Lower lobe of right lung (tissue), 2 donors: ENCODE data around the gene EPHA1. TPM values are rescaled to one million over a fixed set of nuclear protein-coding genes. Genes with fewer than 3 reads are reported as not detected.
A peak's percentile ranks its signal among the peaks of the same experiment; 100 is the strongest.

ENCODE experiments used
- ATAC-seq, 2 donors: fragments of 200-7000 bp; cut with Tn5 transposase; one replicate each; pipeline ENCODE4 v1.9.1; 2020 to 2022; ENCODE audit warnings: mild to moderate bottlenecking in 2 of 2, moderate library complexity in 2 of 2
- DNase-seq: peaks from one replicate; pipeline ENCODE4 v3.0.0-alpha.2; 2020
- H3K27ac ChIP-seq: fragments of 200-600 bp; one replicate; pipeline ENCODE4 v1.8.0; 2022
- H3K27me3 ChIP-seq: fragments of 200-600 bp; one replicate; pipeline ENCODE4 v1.8.0; 2022; ENCODE audit warnings: low read depth
- H3K36me3 ChIP-seq: fragments of 200-600 bp; one replicate; pipeline ENCODE4 v1.8.0; 2022; ENCODE audit warnings: mild to moderate bottlenecking
- H3K4me1 ChIP-seq: fragments of 200-600 bp; one replicate; pipeline ENCODE4 v1.8.0; 2022
- H3K4me3 ChIP-seq: fragments of 200-600 bp; one replicate; pipeline ENCODE4 v1.8.0; 2022; ENCODE audit warnings: mild to moderate bottlenecking
- H3K9me3 ChIP-seq: fragments of 200-600 bp; one replicate; pipeline ENCODE4 v1.8.0; 2022
- intact Hi-C: fragments of 100-400 bp; cut with DNase I; formaldehyde crosslinking; loops from one replicate; pipeline ENCODE4 v1.11.0; 2022
- total RNA-seq: library from RNA; stranded (reverse); fragmentation: NEBNext Ultra II Directional; extraction: Animal tissue kit (Norgen Biotek cat#: 25700); gene quantifications from one replicate; pipeline ENCODE4 v1.2.1, GENCODE V29; 2021
- TF ChIP-seq, protein P1 (sequence below): fragments of 200-600 bp; IDR thresholded peaks from one replicate; pipeline ENCODE4 v1.8.0; 2022; ENCODE audit warnings: antibody characterized with exemption, mild to moderate bottlenecking
- donor health status: DM: no; HTN: yes; CAD: no; lungs with severe emphysema.

Gene EPHA1
- total RNA-seq, 1 donor from 2014 or later, result 9.0 TPM

DNA sequence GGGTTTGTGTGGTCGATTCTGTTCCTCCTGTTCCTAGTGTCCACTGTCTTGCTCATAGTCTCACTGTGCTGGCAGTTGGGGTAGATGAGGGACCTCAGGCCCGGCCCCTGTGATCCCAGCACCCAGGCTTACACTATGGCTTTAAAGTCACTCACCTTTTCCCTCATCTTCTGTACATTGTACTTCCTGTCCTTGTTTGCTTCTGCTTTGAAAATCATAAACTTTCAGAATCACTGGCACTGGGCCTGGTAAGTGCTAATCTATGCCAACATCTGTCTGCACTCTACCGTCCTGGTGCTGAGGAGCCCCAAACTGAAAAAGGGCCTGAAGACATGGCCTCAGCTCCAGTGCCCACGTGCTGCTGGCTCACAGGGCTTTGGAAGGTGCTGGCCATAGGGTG lies 28.9 kb upstream of the EPHA1 start:
- Histone ChIP-seq H3K27ac (no peak overlapping the region), H3K36me3 (no peaks in the 10 kb centered on the region), H3K9me3 (no peaks in the 10 kb centered on the region), H3K4me3 (no peak overlapping the region), H3K27me3 (no peaks in the 10 kb centered on the region), H3K4me1 (no peaks in the 10 kb centered on the region)
- intact Hi-C loops, result no loop called here
- TF ChIP-seq, protein P1, sequence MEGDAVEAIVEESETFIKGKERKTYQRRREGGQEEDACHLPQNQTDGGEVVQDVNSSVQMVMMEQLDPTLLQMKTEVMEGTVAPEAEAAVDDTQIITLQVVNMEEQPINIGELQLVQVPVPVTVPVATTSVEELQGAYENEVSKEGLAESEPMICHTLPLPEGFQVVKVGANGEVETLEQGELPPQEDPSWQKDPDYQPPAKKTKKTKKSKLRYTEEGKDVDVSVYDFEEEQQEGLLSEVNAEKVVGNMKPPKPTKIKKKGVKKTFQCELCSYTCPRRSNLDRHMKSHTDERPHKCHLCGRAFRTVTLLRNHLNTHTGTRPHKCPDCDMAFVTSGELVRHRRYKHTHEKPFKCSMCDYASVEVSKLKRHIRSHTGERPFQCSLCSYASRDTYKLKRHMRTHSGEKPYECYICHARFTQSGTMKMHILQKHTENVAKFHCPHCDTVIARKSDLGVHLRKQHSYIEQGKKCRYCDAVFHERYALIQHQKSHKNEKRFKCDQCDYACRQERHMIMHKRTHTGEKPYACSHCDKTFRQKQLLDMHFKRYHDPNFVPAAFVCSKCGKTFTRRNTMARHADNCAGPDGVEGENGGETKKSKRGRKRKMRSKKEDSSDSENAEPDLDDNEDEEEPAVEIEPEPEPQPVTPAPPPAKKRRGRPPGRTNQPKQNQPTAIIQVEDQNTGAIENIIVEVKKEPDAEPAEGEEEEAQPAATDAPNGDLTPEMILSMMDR, result no peak
- ATAC-seq (peak in 1 of 2 donors; percentile 52), DNase-seq (no peak)

- intact Hi-C loops, result no loop called here
- no peaks in the 10 kb centered on the region for H3K4me1 ChIP-seq
- ATAC-seq (no peak), DNase-seq (no peak)
- H3K36me3 ChIP-seq, result no peaks in the 10 kb centered on the region
- H3K9me3 ChIP-seq, result no peaks in the 10 kb centered on the region
- no peaks in the 10 kb centered on the region for H3K27me3 ChIP-seq
- no peak overlapping the region for H3K27ac ChIP-seq
- TF ChIP-seq, protein P1, result no peak
- H3K4me3 ChIP-seq, result no peak overlapping the region
Observed at GRCh38 chr7:143436325-143436946, 27.8 kb upstream of the EPHA1 start.

GRCh38 chr7:143435266-143435665 lies 26.6 kb upstream of the EPHA1 start:
- intact Hi-C loops, result no loop called here

GRCh38 chr7:143434660-143435059 lies 26.0 kb upstream of the EPHA1 start:
- no peaks in the 10 kb centered on the region for H3K4me1 ChIP-seq
- H3K27ac ChIP-seq, result no peak overlapping the region
- H3K9me3 ChIP-seq, result no peaks in the 10 kb centered on the region
- H3K4me3 ChIP-seq, result no peak overlapping the region
- H3K27me3 ChIP-seq, result no peaks in the 10 kb centered on the region
- no peaks in the 10 kb centered on the region for H3K36me3 ChIP-seq
- TF ChIP-seq, protein P1, result no peak
- intact Hi-C loops, result no loop called here
- no peak for DNase-seq
- peak in 1 of 2 donors; percentile 30 for ATAC-seq

More at GRCh38 chr7:143435266-143435665, 26.6 kb upstream of the EPHA1 start:
- TF ChIP-seq, protein P1, result no peak
- no peak for DNase-seq
- Histone ChIP-seq H3K36me3 (no peaks in the 10 kb centered on the region), H3K4me1 (no peaks in the 10 kb centered on the region), H3K9me3 (no peaks in the 10 kb centered on the region), H3K4me3 (no peak overlapping the region), H3K27ac (no peak overlapping the region), H3K27me3 (no peaks in the 10 kb centered on the region)
- no peak for ATAC-seq

- DNase-seq, result no peak
- Histone ChIP-seq H3K36me3 (no peaks in the 10 kb centered on the region), H3K4me3 (no peak overlapping the region), H3K27me3 (no peaks in the 10 kb centered on the region), H3K9me3 (no peaks in the 10 kb centered on the region), H3K27ac (no peak overlapping the region), H3K4me1 (no peaks in the 10 kb centered on the region)
- TF ChIP-seq, protein P1, result no peak
- no peak for ATAC-seq
- intact Hi-C loops, result no loop called here
Observed at GRCh38 chr7:143433759-143434158, 25.1 kb upstream of the EPHA1 start.
